GM23248 (cell line): ENCODE measurements around the gene SLC35F3.

Experiments used
- EZH2 ChIP-seq: fragments of 200-600 bp; sonication (generic); IDR thresholded peaks from 2 replicates; pipeline ENCODE4 v1.6.1; 2018; ENCODE audit warnings: antibody characterized with exemption, mild to moderate bottlenecking; ENCODE audit not compliant: insufficient read depth, poor library complexity, severe bottlenecking
- EZH2phosphoT487 ChIP-seq: fragments of 200-600 bp; sonication (generic); IDR thresholded peaks from 2 replicates; pipeline ENCODE4 v1.6.1; 2018; ENCODE audit warnings: antibody characterized with exemption, moderate library complexity, mild to moderate bottlenecking, low read depth; ENCODE audit not compliant: insufficient read depth

GRCh38 chr1:234303231-234303630 lies 398.8 kb downstream of the SLC35F3 start:
- TF ChIP-seq EZH2phosphoT487 (no peak), EZH2 (no peak)
